HG03135 (cell line): ENCODE measurements around the gene SPOCK2.

Experiments used
- ATAC-seq: cut with Tn5 transposase; IDR thresholded peaks from one replicate; pipeline ENCODE4 v1.9.1; 2021; ENCODE audit warnings: mild to moderate bottlenecking, moderate library complexity; ENCODE audit not compliant: unreplicated experiment

The SPOCK2 gene

GRCh38 chr10:72058989-72059842 is 29.1 kb downstream of the SPOCK2 start:
- ATAC-seq, result no peak

- no peak for ATAC-seq
Measured at GRCh38 chr10:72058347-72058898, 29.9 kb downstream of the SPOCK2 start.

DNA sequence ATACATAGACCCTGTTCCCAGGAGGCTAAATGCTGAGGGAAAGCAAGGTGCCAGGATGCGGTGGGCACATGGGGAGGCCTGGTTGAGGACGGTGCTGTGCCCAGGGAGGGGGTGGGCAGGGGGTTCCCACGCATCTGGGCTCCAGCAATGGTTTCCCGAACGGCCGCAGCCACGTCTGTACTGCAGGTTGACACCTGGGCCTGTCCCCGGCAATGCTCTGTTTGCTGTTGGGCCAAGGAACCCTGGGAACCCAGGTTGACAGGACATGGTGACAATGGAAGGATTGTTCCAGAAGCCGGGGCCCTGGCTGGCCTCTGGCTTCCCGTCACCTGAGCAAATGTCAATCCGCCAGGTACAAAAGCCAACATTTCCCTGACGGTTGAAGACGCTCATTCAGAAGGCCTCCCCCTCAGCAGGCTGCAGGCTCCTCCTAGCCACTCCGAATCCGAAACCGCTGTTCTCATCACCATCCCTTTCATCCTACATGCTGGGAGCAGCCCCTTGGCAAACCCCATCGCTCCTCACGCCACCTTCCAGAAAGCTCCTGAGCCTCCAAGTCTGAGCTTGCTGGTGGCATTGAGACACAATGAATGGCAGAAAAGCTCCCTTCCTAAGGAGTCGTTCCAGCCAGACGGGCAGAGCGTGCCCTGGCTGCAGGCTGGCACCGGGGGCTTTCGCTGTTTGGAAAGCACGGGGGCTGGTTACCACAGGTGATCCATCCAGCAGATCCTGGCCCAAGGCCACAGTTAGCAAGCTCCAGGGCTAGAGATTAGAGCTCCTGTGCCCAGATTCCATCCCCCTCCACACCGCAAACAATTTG is 31.2 kb downstream of the SPOCK2 start:
- no peak for ATAC-seq

DNA sequence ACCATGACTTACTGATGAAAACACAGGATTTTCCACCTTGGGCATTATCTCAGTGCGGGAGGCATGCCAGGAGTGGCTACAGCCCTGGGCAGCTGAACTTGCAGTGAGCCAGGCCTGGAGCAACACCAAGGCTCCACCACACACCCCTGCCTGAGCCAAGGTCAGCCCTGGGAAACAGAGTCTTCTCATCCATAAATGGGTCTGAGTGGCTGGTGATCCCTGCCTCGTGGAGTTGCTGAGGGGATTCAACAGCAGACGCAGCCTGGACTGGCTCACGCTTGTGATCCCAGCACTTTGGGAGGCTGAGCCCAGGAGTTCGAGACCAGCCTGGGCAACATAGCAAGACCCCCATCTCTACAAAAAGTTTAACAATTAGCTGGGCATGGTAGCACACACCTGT is 32.2 kb downstream of the SPOCK2 start:
- no peak for ATAC-seq

- ATAC-seq, result no peak
Measured at GRCh38 chr10:72053690-72054089, 34.7 kb downstream of the SPOCK2 start.

GRCh38 chr10:72050873-72051272 is 37.5 kb downstream of the SPOCK2 start:
- ATAC-seq, result no peak

GRCh38 chr10:72049969-72050781 is 38.2 kb downstream of the SPOCK2 start:
- no peak for ATAC-seq

DNA sequence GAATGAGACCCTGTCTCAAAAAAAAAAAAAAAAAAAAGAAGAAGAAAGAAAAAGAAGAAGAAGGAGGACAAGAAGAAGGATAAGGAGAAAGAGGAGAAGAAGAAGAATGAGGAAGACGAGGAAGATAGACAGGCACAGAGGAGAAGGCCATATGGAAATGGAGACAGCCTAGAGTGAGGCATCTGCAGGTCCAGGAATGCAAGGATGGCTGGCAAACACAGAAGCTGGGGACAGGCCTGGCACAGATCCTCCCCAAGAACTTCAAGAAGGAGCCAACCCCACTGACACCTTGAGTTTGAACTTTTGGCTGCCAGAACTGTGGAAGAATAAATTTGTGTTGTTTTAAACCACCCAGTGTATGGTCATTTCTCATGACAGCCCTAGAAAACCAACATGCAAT is 38.9 kb downstream of the SPOCK2 start:
- ATAC-seq, result no peak

GRCh38 chr10:72048450-72049124 is 39.8 kb downstream of the SPOCK2 start:
- ATAC-seq, result no peak

GRCh38 chr10:72045586-72045985 is 42.8 kb downstream of the SPOCK2 start:
- no peak for ATAC-seq

DNA sequence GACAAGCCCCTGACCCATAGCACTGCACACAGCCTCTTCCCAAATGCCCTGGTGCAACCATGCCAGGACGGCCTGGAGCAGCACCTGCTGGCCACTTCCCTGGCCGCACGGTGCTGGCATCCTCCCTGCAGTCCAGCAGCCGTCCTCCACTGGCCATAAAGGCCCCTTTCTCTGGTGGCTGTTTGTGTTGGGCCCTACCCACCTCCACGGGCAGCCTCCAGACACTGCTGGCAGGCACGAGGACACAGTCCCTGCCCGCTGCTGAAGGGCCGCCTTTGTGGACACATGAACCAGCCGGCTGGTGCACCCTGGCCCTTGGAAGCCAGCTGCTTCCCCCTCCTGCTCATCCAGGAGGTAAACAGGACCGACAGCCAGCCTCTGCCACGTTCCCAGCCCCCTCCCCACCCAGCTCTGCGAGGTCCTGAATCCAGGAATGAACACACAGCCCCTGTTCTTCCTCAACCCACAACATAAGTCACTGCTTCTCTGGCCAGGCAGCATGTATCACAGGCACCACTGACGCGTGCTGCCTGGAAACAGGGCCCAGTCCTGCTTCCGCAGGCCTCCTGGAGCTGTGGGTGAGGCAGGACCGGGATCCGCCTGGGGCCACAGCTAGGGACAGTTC is 43.8 kb downstream of the SPOCK2 start:
- ATAC-seq, result no peak

DNA sequence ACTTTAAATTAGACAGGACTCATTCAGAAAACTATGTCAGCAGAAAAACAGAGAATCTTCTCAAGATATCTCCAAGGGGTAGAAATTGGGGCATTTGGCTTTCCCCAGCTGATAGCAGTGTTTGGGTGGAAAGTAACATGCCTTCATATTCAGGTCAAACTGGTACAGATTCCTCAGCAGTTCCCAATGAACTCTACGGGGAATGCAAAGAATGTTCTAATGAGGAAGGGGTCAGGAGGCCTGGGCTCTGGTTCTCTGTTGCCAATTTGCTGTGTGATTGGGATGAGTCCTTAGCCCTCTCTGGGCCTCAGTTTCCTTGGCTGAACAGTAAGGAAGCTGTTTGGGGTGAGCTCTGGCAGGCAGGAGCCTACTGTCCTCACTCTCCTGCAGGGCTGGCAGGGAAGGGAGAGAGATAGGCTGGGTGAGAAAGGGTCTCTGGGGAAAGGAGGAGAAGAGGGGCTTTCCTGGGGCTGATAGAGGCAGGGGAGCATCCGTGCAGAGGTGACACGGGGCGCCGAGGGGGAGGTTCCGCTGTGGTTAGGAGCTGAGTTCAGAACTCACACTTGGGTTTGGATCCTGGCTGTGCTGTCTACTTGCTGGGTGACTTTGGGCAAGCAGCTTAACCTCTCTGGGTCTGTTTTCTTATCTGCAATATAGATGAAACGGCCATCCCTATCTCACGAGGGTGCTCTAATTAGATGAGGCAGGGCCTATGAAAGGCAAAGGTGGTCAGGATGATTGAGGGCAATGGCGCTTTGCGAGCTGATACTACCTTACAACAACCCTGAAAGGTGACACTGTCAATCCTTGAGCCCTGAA is 45.1 kb downstream of the SPOCK2 start:
- no peak for ATAC-seq

GRCh38 chr10:72041491-72041890 is 46.9 kb downstream of the SPOCK2 start:
- ATAC-seq, result no peak

DNA sequence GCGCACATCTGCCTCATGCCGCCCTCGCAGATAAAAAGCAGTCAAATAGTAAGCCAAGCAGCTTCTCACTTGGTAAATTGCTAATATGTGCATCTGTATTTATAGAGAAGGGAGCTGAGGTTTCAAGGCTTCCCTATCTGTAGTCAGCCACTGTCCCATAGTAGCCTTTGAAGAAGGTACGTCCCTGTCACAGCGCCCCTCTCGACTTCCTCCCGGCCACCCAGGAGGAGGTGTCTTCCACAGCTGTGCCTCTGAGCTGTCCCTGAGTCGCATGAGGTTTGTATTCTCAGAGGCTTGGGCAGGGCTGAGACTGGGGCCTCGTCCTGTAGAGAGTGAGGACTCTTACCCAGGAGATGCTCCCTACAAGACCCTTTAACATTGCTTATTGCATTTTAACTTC is 49.0 kb downstream of the SPOCK2 start:
- ATAC-seq, result no peak

DNA sequence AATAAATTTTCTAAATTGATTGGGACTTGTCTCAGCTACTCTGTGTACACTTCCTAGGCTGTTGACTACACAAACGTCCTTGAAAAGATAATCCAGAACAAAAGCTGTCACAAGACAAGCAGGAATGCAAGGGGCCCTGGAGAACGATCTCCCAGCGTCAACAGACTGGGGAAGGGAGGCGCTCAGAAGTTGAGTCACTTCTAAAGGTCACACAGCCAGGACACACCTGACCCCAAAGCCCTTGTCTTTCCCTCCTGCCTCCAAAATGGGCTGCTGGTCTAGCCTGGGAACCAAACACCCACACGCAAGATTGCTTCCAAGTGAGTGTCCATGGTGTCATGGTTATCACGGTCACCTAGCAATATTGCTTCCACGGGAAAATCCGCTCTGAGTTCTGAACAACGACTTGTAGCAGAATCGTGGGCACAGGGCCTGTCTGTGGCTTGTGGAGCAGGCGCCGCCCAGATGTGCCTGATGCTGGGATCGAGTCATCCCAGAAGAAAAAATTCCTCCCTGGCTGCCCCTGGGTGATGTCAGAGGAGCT is 49.8 kb downstream of the SPOCK2 start:
- no peak for ATAC-seq

- ATAC-seq, result no peak
Measured at GRCh38 chr10:72037811-72038210, 50.5 kb downstream of the SPOCK2 start.

DNA sequence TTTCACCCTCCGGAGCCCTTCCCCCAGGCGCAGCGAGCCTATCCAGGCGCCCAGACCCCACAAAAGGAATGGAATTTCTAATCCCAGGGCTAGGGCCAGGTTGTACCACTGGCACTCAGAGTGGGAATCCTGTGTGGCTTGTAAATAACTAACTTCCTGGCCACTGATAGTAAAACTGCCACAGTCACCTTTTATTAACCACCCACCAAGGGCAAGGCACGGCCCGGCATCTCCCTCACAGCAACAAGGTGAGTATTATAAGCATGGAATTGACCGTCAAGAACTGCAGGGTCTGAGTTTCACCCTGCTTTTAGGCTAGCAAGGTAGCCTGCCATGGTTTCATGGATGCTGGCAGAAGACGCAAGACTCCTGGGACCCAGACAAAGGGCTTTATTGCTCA is 51.1 kb downstream of the SPOCK2 start:
- no peak for ATAC-seq

DNA sequence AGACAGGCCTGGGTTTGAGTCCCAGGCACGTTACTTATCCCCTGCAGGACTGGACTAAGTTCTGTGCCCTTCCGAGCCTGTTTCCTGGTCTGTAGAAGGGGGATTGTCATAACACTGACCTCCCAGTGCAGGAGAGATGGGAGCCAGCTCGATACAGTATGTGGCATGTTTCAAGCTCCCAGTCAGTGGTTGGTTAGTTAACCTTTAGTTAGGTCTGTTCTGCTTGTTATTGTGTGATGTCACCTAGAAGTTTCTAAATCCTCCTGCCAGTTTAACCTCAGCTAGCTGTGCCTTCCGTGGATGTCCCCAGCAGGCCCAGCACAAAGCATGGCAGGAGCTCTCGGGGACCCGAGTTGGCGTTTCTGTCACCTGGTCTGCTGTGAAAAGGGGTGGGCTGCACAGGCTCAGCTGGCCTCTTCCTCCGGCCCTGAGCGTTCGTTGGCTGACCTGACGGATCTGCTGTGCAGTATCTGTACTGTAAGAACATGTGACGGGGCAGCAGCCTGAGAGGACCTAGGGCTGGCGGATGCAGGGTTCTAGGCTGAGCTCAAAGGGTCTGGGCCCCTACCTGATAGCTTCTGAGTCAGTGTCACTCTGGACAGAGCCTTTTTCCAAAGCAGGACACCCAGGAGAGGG is 53.0 kb downstream of the SPOCK2 start:
- no peak for ATAC-seq
